SIG-M5 treated with dmso at 0.1 percent for 504 hours (cell line): ENCODE results near the gene STAT3.
A peak's percentile ranks its signal among the peaks of the same experiment; 100 is the strongest.

Experiments used
- DNase-seq: peaks from one replicate; lab custom pipeline; 2025; ENCODE audit not compliant: unreplicated experiment; lab: John Stamatoyannopoulos, UW

The STAT3 gene

GRCh38 chr17:42282478-42283080 lies 105.7 kb downstream of the STAT3 start:
- DNase-seq, result no peak

- no peak for DNase-seq
These were observed 106.6 kb downstream of the STAT3 start for GRCh38 chr17:42281571-42282096.

- DNase-seq, result no peak
These were observed 108.2 kb downstream of the STAT3 start for GRCh38 chr17:42279776-42280630.

- no peak for DNase-seq
These were observed 110.9 kb downstream of the STAT3 start for GRCh38 chr17:42277342-42277712.

GRCh38 chr17:42276609-42277341 lies 111.5 kb downstream of the STAT3 start:
- DNase-seq, result no peak

GRCh38 chr17:42276359-42276608 lies 112.0 kb downstream of the STAT3 start, which contains the start of gene STAT5B:
Gene STAT5B, minus strand, starts transcription at chr17:42276391. Its CDS starts 44,264 bp downstream, at chr17:42232127.
- peak; percentile 63 for DNase-seq

GRCh38 chr17:42275527-42276358 lies 112.5 kb downstream of the STAT3 start:
- peak; percentile 34 for DNase-seq

- DNase-seq, result no peak
These were observed 113.3 kb downstream of the STAT3 start for GRCh38 chr17:42274812-42275526.

- no peak for DNase-seq
These were observed 114.0 kb downstream of the STAT3 start for GRCh38 chr17:42274253-42274542.

GRCh38 chr17:42273474-42274252 lies 114.6 kb downstream of the STAT3 start:
- peak; percentile 29 for DNase-seq

GRCh38 chr17:42272162-42272907 lies 115.9 kb downstream of the STAT3 start:
- no peak for DNase-seq

- DNase-seq, result no peak
These were observed 116.5 kb downstream of the STAT3 start for GRCh38 chr17:42271779-42272035.

GRCh38 chr17:42271006-42271778 lies 117.0 kb downstream of the STAT3 start:
- DNase-seq, result no peak

GRCh38 chr17:42270596-42270995 lies 117.6 kb downstream of the STAT3 start:
- no peak for DNase-seq

- no peak for DNase-seq
These were observed 118.1 kb downstream of the STAT3 start for GRCh38 chr17:42270170-42270535.

- DNase-seq, result no peak
These were observed 120.0 kb downstream of the STAT3 start for GRCh38 chr17:42268236-42268635.

GRCh38 chr17:42266918-42267766 lies 121.1 kb downstream of the STAT3 start:
- DNase-seq, result no peak

- no peak for DNase-seq
These were observed 121.8 kb downstream of the STAT3 start for GRCh38 chr17:42266462-42266861.
